ENCODE measurements around the gene TMEM25.

DNA sequence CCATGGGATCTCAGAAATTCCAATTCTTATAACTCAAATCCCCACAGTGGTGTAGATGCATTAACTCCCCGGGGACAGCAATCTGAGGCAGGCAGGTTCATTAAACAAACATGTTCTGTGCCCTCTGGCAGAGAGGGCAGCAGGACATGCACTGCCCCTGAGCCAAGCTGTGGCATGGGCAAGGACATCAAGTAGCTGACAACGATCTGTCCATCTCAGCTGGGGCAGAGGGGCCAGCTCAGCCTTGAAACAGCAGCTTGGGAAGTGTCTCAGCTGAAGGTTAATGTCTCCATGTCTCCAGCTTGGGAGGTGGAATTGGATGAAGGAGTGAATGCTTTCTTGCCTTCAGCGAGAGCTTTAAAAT, 13.6 kb downstream of the TMEM25 start:
- TF ChIP-seq, protein P1, sequence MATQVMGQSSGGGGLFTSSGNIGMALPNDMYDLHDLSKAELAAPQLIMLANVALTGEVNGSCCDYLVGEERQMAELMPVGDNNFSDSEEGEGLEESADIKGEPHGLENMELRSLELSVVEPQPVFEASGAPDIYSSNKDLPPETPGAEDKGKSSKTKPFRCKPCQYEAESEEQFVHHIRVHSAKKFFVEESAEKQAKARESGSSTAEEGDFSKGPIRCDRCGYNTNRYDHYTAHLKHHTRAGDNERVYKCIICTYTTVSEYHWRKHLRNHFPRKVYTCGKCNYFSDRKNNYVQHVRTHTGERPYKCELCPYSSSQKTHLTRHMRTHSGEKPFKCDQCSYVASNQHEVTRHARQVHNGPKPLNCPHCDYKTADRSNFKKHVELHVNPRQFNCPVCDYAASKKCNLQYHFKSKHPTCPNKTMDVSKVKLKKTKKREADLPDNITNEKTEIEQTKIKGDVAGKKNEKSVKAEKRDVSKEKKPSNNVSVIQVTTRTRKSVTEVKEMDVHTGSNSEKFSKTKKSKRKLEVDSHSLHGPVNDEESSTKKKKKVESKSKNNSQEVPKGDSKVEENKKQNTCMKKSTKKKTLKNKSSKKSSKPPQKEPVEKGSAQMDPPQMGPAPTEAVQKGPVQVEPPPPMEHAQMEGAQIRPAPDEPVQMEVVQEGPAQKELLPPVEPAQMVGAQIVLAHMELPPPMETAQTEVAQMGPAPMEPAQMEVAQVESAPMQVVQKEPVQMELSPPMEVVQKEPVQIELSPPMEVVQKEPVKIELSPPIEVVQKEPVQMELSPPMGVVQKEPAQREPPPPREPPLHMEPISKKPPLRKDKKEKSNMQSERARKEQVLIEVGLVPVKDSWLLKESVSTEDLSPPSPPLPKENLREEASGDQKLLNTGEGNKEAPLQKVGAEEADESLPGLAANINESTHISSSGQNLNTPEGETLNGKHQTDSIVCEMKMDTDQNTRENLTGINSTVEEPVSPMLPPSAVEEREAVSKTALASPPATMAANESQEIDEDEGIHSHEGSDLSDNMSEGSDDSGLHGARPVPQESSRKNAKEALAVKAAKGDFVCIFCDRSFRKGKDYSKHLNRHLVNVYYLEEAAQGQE (IDR thresholded peaks at IDR 0.05; ENCODE audit: insufficient read depth in 1 of 2, low read depth in 2 of 2, low read length in 2 of 2): no peak
- TF ChIP-seq FOXP2 (optimal IDR thresholded peaks at IDR 0.05; ENCODE audit: borderline replicate concordance, extremely low read depth, extremely low read length, insufficient read depth) (no peak), POLR2AphosphoS5 (IDR thresholded peaks at IDR 0.05; ENCODE audit: low read depth, low read length) (no peak), SIN3A (IDR thresholded peaks at IDR 0.05; ENCODE audit: borderline replicate concordance, insufficient read depth, low read length) (no peak), TAF1 (IDR thresholded peaks at IDR 0.05; ENCODE audit: borderline replicate concordance, insufficient read depth, low read length) (no peak)
